ENCODE data around the gene TNNI3. TPM values are rescaled to one million over a fixed set of nuclear protein-coding genes. Genes with fewer than 3 reads are reported as not detected.
A peak's percentile ranks its signal among the peaks of the same experiment; 100 is the strongest.

TNNI3 gene
- total RNA-seq, 1 experiment from 2014 or later = not detected

GRCh38 chr19:55147545-55148251, 9.8 kb downstream of the TNNI3 start:
- no peak for DNase-seq (ENCODE audit: low read depth)

- DNase-seq (ENCODE audit: low read depth) = peak; percentile 67
These were observed 10.7 kb downstream of the TNNI3 start for GRCh38 chr19:55146705-55147273.

GRCh38 chr19:55146078-55146704, 11.3 kb downstream of the TNNI3 start:
- DNase-seq (ENCODE audit: low read depth) = peak; percentile 42

DNA sequence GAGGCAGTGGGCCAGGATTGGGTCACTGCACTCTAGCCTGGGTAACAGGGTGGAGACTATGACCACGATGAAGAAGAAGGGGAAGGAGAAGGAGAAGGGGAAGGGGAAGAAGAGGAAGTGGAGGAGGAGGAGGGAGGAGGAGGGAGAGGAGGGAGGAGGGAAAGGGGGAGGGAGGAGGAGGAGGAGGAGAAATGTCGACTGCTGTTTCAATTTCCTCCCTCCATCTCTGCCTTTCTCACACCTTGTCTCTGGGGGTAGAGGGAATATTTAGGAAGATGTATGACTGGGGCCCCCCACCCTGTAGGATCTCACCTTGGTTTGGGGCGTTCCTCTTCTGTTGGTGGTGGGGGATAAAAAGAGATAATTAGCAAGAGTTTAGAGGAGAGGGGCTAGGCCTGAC, 12.3 kb downstream of the TNNI3 start:
- no peak for DNase-seq (ENCODE audit: low read depth)

DNA sequence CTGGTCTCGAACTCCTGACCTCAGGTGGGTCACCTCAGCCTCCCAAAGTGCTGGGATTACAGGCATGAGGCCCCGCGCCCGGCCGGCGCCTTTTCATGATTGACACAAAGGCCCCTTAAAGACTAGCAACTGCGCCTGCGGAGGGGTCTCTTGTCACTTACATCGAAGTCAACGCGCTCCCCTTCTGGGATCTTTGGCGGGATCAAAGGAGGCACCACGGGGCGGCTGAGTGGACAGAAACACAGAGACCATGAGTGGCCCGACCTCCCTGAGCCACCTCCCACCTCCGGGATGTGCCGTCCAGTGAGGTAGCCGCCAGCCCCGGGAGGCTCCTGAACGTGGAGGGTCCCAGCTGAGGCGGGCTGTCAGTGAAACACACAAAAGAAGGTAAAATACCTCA, 15.8 kb downstream of the TNNI3 start:
- DNase-seq (ENCODE audit: low read depth) = no peak

DNA sequence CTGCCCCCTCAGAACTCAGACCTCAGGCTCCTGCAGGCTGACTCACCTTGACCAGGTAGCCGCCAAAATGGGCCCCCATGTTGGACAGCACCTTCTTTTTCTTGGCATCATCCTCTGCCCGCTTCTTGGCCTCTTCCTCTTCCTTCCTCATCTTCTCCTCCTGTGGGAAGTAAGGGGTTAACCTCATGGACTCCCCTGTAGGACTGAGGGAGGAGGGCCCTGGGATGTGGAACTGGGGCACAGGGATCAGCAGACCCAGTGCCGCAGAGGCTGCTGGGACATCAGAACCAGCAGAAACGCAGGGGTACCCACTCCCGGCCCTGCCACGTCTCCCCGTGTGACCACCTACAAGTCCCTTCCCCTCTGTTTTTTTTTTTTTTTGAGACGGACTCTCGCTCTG, 19.6 kb downstream of the TNNI3 start:
- DNase-seq (ENCODE audit: low read depth) = no peak

- DNase-seq (ENCODE audit: low read depth) = no peak
These were observed 21.0 kb downstream of the TNNI3 start for GRCh38 chr19:55136399-55137102.

DNA sequence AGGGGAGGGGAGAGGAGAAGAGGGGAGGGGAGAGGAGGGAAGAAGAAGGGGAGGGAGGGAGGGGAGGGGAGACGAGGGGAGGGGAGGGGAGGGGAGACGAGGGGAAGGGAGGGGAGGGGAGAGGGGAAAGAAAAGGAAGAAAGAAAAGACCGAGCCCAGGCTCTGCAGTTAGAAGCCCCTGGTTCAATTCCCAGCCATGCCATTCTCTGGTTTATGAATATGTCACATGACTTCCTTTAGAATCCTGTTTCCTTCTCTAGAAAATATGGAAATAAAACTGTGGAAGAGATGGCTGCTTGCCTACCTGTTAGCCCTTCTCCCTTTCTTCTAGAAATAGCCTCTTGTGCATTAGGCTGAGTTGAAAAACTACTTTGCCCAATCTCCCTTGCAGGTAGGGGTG, 22.8 kb downstream of the TNNI3 start:
- DNase-seq (ENCODE audit: low read depth) = no peak

GRCh38 chr19:55133639-55134444, 23.7 kb downstream of the TNNI3 start:
- no peak for DNase-seq (ENCODE audit: low read depth)

- no peak for DNase-seq (ENCODE audit: low read depth)
These were observed 24.9 kb downstream of the TNNI3 start for GRCh38 chr19:55132453-55133129.

DNA sequence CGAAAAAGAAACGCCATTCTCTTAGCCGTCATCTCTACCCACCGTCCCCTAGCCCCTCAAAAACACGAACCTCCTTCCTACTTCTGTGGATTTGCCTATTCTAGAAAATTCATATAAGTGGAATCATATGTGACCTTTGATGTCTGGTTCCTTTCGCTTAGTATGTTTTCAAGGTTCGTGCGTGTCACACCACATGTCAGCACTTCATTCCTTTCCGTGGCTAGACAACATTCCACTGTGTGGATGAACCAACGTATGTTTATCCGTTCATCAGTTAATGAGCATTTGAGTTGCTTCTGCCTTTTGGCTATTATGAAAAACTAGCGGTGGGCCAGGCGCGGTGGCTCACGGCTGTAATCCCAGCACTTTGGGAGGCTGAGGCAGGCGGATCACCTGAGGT, 26.1 kb downstream of the TNNI3 start:
- no peak for DNase-seq (ENCODE audit: low read depth)

- no peak for DNase-seq (ENCODE audit: low read depth)
These were observed 38.5 kb downstream of the TNNI3 start for GRCh38 chr19:55119053-55119452.

DNA sequence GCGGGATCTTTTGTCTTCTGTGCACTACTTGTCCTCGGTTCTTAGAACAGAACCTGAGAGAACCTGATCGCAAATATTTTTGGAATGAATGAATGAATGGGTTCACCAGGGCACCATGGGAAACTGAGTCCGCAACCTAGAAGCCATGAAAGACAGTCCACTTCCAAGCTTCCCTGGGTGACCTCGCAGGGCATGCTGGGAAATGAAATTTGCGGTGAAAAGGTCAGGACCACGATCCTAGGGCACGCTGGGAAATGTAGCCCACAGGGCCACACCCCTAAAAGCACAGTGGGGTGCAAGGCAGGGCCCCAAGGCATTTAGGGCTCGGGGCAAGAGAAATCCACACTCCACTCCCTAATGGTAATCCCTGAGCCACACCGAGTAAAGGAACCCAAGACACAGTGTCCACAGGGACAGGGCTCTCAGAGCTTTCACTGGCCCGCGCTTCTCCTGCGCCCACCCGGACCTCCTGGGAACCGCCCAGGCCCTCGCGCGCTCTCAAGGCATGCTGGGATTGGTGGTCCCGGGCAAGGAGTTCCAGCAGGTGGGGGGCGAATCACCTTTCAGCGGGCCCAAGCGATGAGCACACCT, 39.0 kb downstream of the TNNI3 start:
- no peak for DNase-seq (ENCODE audit: low read depth)

DNA sequence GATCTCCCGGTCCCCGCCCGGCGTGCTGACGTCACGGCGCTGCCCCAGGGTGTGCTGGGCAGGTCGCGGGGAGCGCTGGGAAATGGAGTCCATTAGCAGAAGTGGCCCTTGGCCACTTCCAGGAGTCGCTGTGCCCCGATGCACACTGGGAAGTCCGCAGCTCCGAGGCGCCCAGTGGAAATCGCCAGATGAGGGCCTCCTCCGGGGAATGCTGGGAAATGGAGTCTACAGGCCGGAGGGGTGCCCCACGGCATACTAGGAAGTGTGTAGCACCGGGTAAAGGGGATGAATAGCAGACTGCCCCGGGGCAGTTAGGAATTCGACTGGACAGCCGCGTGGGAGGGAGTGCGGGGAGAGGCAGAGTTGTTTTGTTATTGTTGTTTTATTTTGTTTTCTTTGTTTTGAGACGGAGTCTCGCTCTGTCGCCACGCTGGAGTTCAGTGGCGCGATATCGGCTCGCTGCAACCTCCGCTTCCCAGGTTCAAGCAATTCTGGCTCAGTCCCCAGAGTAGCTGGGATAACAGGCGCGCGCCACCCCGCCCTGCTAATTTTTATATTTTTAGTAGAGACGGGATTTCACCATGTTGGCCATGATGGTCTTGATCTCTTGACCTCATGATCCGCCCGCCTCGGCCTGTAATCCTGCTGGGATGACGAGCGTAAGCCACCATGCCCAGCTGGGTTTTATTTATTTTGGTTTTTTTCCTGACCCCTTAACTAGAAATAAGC, 39.7 kb downstream of the TNNI3 start:
- DNase-seq (ENCODE audit: low read depth) = peak; percentile 99

- DNase-seq (ENCODE audit: low read depth) = no peak
These were observed 40.5 kb downstream of the TNNI3 start, which contains the start of gene PPP1R12C for GRCh38 chr19:55116859-55117662. PPP1R12C (minus strand) TSS chr19:55117637; CDS start chr19:55117543, 94 bp downstream.

- DNase-seq (ENCODE audit: low read depth) = peak; percentile 56
These were observed 41.2 kb downstream of the TNNI3 start for GRCh38 chr19:55116232-55116858.

- no peak for DNase-seq (ENCODE audit: low read depth)
These were observed 42.0 kb downstream of the TNNI3 start for GRCh38 chr19:55115446-55116065.
